HepG2 (cell line): ENCODE results near the gene OSGIN1. TPM values are rescaled to one million over a fixed set of nuclear protein-coding genes. Genes with fewer than 3 reads are reported as not detected.

ENCODE experiments used
- ATAC-seq: fragments of 200-7000 bp; cut with Tn5 transposase; 3 replicates; pipeline ENCODE4 v1.9.1; 2020; ENCODE audit warnings: mild to moderate bottlenecking, moderate library complexity
- BruUV-seq: library from RNA; stranded (reverse); fragments of 400-500 nt; replicated peaks from 2 replicates; lab custom pipeline; 2021; lab: Mats Ljungman, UMichigan
- CTCF ChIA-PET: fragments of 300-600 bp; formaldehyde crosslinking; extraction: SDS; loops from one replicate; lab custom pipeline; 2021; ENCODE audit warnings: low total read pairs, inconsistent platforms, low intra/inter-chr PET ratio; lab: Yijun Ruan, JAX
- POLR2A ChIA-PET: fragments of 350-600 bp; sonication (Branson Sonifier 250); formaldehyde crosslinking; loops from one replicate; lab custom pipeline; 2020; ENCODE audit warnings: antibody characterized with exemption, inconsistent platforms; lab: Yijun Ruan, JAX
- DNase-seq: peaks from one replicate; pipeline ENCODE4 v3.0.0-alpha.2; 2015; ENCODE audit warnings: low spot score
- FAIRE-seq: peaks from 3 replicates; lab custom pipeline; 2011; peaks lifted over from hg19 to GRCh38; lab: Jason Lieb, UNC
- H2AFZ ChIP-seq: one replicate; pipeline ENCODE4 v1.6.1; 2011; ENCODE audit warnings: low read length, inconsistent platforms
- H3K27ac ChIP-seq: fragments of 300-600 bp; 3 replicates; pipeline ENCODE4 v1.8.0; 2011; ENCODE audit warnings: mixed run types, mild to moderate bottlenecking, mixed read lengths, low read length, inconsistent platforms; ENCODE audit not compliant: insufficient read depth; ENCODE audit errors: extremely low read length
- H3K27me3 ChIP-seq, 2 experiments: fragments of 200-600 bp in 1 of 2; 2 replicates in 1 of 2; 3 replicates in 1 of 2; pipeline versions ENCODE4 v1.6.0 to v1.8.0; 2011; ENCODE audit warnings: low read length in 2 of 2, mild to moderate bottlenecking in 2 of 2, moderate library complexity in 2 of 2, inconsistent platforms in 1 of 2; ENCODE audit not compliant: insufficient read depth in 2 of 2, control insufficient read depth in 1 of 2
- H3K36me3 ChIP-seq, 2 experiments: fragments of 200-600 bp in 1 of 2; replicated peaks in 1 of 2; 2 replicates in 1 of 2; 3 replicates in 1 of 2; pipeline versions ENCODE4 v1.5.1 to v1.8.0; 2011; ENCODE audit warnings: low read length in 2 of 2, inconsistent platforms in 1 of 2; ENCODE audit not compliant: insufficient read depth in 2 of 2, control insufficient read depth in 1 of 2
- H3K4me1 ChIP-seq: 2 replicates; pipeline ENCODE4 v1.5.1; 2012; ENCODE audit warnings: low read length, inconsistent platforms; ENCODE audit not compliant: insufficient read depth
- H3K4me2 ChIP-seq: 2 replicates; pipeline ENCODE4 v1.6.0; 2011; ENCODE audit warnings: low read depth, low read length, inconsistent platforms
- H3K4me3 ChIP-seq, 3 experiments: fragments of 200-600 bp in 1 of 3; sonication (generic), shearing (Covaris generic) in 1 of 3; replicated peaks in 1 of 3; 2 replicates each; pipeline ENCODE4 v1.5.1; 2011 to 2016; ENCODE audit warnings: low read length in 3 of 3, inconsistent platforms in 2 of 3, low read depth in 2 of 3, mild to moderate bottlenecking in 2 of 3, control low read depth in 1 of 3, mixed read lengths in 1 of 3; ENCODE audit not compliant: insufficient read depth in 1 of 3
- H3K79me2 ChIP-seq: one replicate; pipeline ENCODE4 v1.6.1; 2011; ENCODE audit warnings: low read length, inconsistent platforms; ENCODE audit not compliant: insufficient read depth
- H3K9ac ChIP-seq: 2 replicates; pipeline ENCODE4 v1.6.0; 2011; ENCODE audit warnings: mild to moderate bottlenecking, low read depth, low read length, inconsistent platforms; ENCODE audit not compliant: insufficient read depth
- H3K9me3 ChIP-seq: 2 replicates; pipeline ENCODE4 v1.5.1; 2012; ENCODE audit warnings: mild to moderate bottlenecking, low read length
- H4K20me1 ChIP-seq: 2 replicates; pipeline ENCODE4 v1.6.0; 2011; ENCODE audit warnings: inconsistent platforms, mild to moderate bottlenecking, low read length, moderate library complexity; ENCODE audit not compliant: insufficient read depth
- BRD4 ChIP-seq: sonication (generic); formaldehyde crosslinking; IDR thresholded peaks from 2 replicates; pipeline ENCODE4 v1.4.0; 2020; ENCODE audit warnings: missing genetic modification reagents
- JUN ChIP-seq: sonication (generic); formaldehyde crosslinking; IDR thresholded peaks from 2 replicates; pipeline ENCODE4 v1.4.0; 2020; ENCODE audit warnings: mild to moderate bottlenecking, missing genetic modification reagents
- SMAD3 ChIP-seq: sonication (generic); formaldehyde crosslinking; IDR thresholded peaks from 2 replicates; pipeline ENCODE4 v1.4.0; 2020; ENCODE audit warnings: missing genetic modification reagents
- YY1 ChIP-seq: IDR thresholded peaks from 2 replicates; pipeline ENCODE4 v1.6.1; 2011; ENCODE audit warnings: low read length, low read depth, moderate library complexity, mild to moderate bottlenecking; ENCODE audit not compliant: insufficient read depth, insufficient replicate concordance
- ZBTB7A ChIP-seq: sonication (generic); formaldehyde crosslinking; IDR thresholded peaks from 2 replicates; pipeline ENCODE4 v1.8.0; 2022; ENCODE audit warnings: mild to moderate bottlenecking, missing genetic modification reagents
- WGBS: methylation state at CpG from one replicate; pipeline ENCODE4 v1.1.6; 2017; ENCODE audit warnings: low lambda C conversion rate; 5-methylcytosine and 5-hydroxymethylcytosine counted together
- in situ Hi-C: cut with HindIII; loops from 2 replicates; pipeline ENCODE4 v1.10.0; 2017; ENCODE audit warnings: low pct_unique_long_range_greater_than_20kb; ENCODE audit not compliant: extremely low pct_ligation_motif_present
- intact Hi-C: fragments of 100-400 bp; cut with micrococcal nuclease; formaldehyde crosslinking; loops from one replicate; pipeline ENCODE4 v1.10.0; 2022; ENCODE audit not compliant: unreplicated experiment
- polyA plus RNA-seq, 8 experiments: library from polyadenylated mRNA; depleted of rRNA in 3 of 8; stranded (reverse) in 7 of 8; unstranded in 1 of 8; fragments of >200 nt; fragmentation: Illumina TruSeq in 4 of 8; extraction: Trizol in 4 of 8; gene quantifications; 2 replicates each; pipeline versions ENCODE4 v1.2.1 to v1.2.3, GENCODE V29; 2011 to 2016; ENCODE audit warnings: low read depth in 4 of 8, missing spikeins in 1 of 8, mixed read lengths in 1 of 8; ENCODE audit not compliant: insufficient read depth in 1 of 8
- total RNA-seq, 5 experiments: library from RNA; depleted of rRNA; stranded (reverse); fragments of >200 nt; fragmentation: Illumina TruSeq; extraction: Trizol; gene quantifications; 2 replicates each; pipeline ENCODE4 v1.2.3, GENCODE V29; 2016; ENCODE audit warnings: low read depth in 1 of 5
- TF ChIP-seq, protein P1 (sequence below), 2 experiments: sonication (generic) in 1 of 2; formaldehyde crosslinking in 1 of 2; IDR thresholded peaks; 2 replicates each; pipeline versions ENCODE4 v1.4.0 to v1.6.1; 2018 to 2020; ENCODE audit warnings: missing genetic modification reagents in 2 of 2, borderline replicate concordance in 1 of 2, low read depth in 1 of 2, mild to moderate bottlenecking in 1 of 2, missing biosample characterization in 1 of 2
- TF ChIP-seq, protein P2 (sequence below): sonication (generic); formaldehyde crosslinking; IDR thresholded peaks from 2 replicates; pipeline ENCODE4 v1.4.0; 2020; ENCODE audit warnings: mild to moderate bottlenecking, missing genetic modification reagents
- TF ChIP-seq, protein P3 (sequence below): sonication (generic); formaldehyde crosslinking; IDR thresholded peaks from 2 replicates; pipeline ENCODE4 v1.8.0; 2022; ENCODE audit warnings: mild to moderate bottlenecking, missing genetic modification reagents, moderate library complexity
- TF ChIP-seq, protein P4 (sequence below): IDR thresholded peaks from 2 replicates; pipeline ENCODE4 v1.6.1; 2016; ENCODE audit warnings: mild to moderate bottlenecking, missing biosample characterization, missing genetic modification reagents
- TF ChIP-seq, protein P5 (sequence below): sonication (generic); formaldehyde crosslinking; IDR thresholded peaks from 2 replicates; pipeline ENCODE4 v1.8.1; 2023; ENCODE audit warnings: missing genetic modification reagents, mild to moderate bottlenecking, borderline replicate concordance

OSGIN1 gene
- total and polyA plus RNA-seq, 2 of the 13 experiments (the other 11 are each of a cell fraction or from before 2014, with no cell fraction given), result 20.5 to 27.1 TPM

DNA sequence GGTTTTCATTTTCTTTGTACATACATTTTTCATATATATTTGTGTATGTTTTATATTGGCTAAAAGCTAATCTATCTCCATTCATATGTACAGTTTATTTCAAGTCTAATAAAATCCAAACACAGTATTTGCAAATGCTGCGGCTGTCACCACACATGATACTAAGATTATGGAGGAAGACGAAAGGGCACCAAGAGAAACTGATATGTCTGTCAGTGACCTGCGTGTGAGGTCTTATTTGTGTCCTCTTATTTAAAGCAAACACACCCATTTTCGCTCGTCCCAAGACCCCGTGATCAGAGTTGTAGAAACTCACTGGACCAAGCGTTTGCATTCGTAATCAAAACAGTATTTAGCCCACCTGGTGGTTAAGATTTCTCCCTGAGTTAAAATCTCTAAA is 45.9 kb upstream of the OSGIN1 start:
- Histone ChIP-seq H3K9ac (no peak overlapping the region), H3K27ac (no peak overlapping the region), H3K36me3 (peaks cover 12 to 13% of the 10 kb centered on the region in 2 experiments), H3K4me1 (no peaks in the 10 kb centered on the region), H2AFZ (no peak overlapping the region), H3K9me3 (no peaks in the 10 kb centered on the region), H3K27me3 (no peaks in the 10 kb centered on the region), H3K79me2 (no peaks in the 10 kb centered on the region), H3K4me2 (no peak overlapping the region), H3K4me3 (no peak overlapping the region), H4K20me1 (no peaks in the 10 kb centered on the region)
- FAIRE-seq, result no peak
- in situ Hi-C loops, result no loop called here
- intact Hi-C loops, result no loop called here
- no TSS peak for BruUV-seq
- ATAC-seq, result no peak
- DNase-seq, result no peak
- TF ChIP-seq, protein P1, sequence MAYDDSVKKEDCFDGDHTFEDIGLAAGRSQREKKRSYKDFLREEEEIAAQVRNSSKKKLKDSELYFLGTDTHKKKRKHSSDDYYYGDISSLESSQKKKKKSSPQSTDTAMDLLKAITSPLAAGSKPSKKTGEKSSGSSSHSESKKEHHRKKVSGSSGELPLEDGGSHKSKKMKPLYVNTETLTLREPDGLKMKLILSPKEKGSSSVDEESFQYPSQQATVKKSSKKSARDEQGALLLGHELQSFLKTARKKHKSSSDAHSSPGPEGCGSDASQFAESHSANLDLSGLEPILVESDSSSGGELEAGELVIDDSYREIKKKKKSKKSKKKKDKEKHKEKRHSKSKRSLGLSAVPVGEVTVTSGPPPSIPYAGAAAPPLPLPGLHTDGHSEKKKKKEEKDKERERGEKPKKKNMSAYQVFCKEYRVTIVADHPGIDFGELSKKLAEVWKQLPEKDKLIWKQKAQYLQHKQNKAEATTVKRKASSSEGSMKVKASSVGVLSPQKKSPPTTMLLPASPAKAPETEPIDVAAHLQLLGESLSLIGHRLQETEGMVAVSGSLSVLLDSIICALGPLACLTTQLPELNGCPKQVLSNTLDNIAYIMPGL (CRISPR knock-in tag; IDR thresholded peaks at IDR 0.05; ENCODE audit: borderline replicate concordance in 1 of 2, low read depth in 1 of 2), result no peak
- TF ChIP-seq BRD4 (CRISPR knock-in tag), result no peak
- TF ChIP-seq SMAD3 (CRISPR knock-in tag), result no peak
- TF ChIP-seq JUN (CRISPR knock-in tag), result no peak
- TF ChIP-seq, protein P2, sequence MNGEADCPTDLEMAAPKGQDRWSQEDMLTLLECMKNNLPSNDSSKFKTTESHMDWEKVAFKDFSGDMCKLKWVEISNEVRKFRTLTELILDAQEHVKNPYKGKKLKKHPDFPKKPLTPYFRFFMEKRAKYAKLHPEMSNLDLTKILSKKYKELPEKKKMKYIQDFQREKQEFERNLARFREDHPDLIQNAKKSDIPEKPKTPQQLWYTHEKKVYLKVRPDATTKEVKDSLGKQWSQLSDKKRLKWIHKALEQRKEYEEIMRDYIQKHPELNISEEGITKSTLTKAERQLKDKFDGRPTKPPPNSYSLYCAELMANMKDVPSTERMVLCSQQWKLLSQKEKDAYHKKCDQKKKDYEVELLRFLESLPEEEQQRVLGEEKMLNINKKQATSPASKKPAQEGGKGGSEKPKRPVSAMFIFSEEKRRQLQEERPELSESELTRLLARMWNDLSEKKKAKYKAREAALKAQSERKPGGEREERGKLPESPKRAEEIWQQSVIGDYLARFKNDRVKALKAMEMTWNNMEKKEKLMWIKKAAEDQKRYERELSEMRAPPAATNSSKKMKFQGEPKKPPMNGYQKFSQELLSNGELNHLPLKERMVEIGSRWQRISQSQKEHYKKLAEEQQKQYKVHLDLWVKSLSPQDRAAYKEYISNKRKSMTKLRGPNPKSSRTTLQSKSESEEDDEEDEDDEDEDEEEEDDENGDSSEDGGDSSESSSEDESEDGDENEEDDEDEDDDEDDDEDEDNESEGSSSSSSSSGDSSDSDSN (CRISPR knock-in tag), result no peak
- TF ChIP-seq, protein P3, sequence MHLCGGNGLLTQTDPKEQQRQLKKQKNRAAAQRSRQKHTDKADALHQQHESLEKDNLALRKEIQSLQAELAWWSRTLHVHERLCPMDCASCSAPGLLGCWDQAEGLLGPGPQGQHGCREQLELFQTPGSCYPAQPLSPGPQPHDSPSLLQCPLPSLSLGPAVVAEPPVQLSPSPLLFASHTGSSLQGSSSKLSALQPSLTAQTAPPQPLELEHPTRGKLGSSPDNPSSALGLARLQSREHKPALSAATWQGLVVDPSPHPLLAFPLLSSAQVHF (CRISPR knock-in tag), result no peak
- TF ChIP-seq, protein P4, sequence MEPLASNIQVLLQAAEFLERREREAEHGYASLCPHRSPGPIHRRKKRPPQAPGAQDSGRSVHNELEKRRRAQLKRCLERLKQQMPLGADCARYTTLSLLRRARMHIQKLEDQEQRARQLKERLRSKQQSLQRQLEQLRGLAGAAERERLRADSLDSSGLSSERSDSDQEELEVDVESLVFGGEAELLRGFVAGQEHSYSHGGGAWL, result no peak
- TF ChIP-seq YY1, result no peak
- TF ChIP-seq, protein P5, sequence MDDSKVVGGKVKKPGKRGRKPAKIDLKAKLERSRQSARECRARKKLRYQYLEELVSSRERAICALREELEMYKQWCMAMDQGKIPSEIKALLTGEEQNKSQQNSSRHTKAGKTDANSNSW (CRISPR knock-in tag), result no peak
- no peak for TF ChIP-seq ZBTB7A
- CTCF ChIA-PET, result no interaction called here
- POLR2A ChIA-PET, result no interaction called here
- 94% methylated on average over 8 of the region's 8 CpGs for WGBS
